DND-41 (cell line): ENCODE measurements around the gene RPUSD3.
"Not testable (repeated sequence)": the region's sequence is repeated elsewhere in the genome, so short reads cannot be mapped to it uniquely, and the experiment has no call there.

ENCODE experiments used
- ATAC-seq: fragments of 200-7000 bp; cut with Tn5 transposase; 3 replicates; pipeline ENCODE4 v1.9.1; 2021; ENCODE audit warnings: low read depth; ENCODE audit not compliant: insufficient read depth
- DNase-seq: peaks from one replicate; pipeline ENCODE4 v3.0.0-alpha.2; 2020
- H2AFZ ChIP-seq: 2 replicates; pipeline ENCODE4 v1.6.0; 2012; ENCODE audit warnings: low read depth, low read length
- H3K27ac ChIP-seq: 2 replicates; pipeline ENCODE4 v1.5.1; 2012; ENCODE audit warnings: low read length, inconsistent platforms
- H3K27me3 ChIP-seq: fragments of 200-600 bp; sonication (generic); 2 replicates; pipeline ENCODE4 v1.6.0; 2012; ENCODE audit warnings: low read length, mild to moderate bottlenecking, inconsistent platforms; ENCODE audit not compliant: insufficient read depth, poor library complexity
- H3K36me3 ChIP-seq: 2 replicates; pipeline ENCODE4 v1.5.1; 2012; ENCODE audit warnings: low read length, inconsistent platforms; ENCODE audit not compliant: insufficient read depth
- H3K4me1 ChIP-seq: 2 replicates; pipeline ENCODE4 v1.5.1; 2012; ENCODE audit warnings: mild to moderate bottlenecking, low read length; ENCODE audit not compliant: insufficient read depth
- H3K4me2 ChIP-seq: 2 replicates; pipeline ENCODE4 v1.6.0; 2012; ENCODE audit warnings: mild to moderate bottlenecking, moderate library complexity, low read length, inconsistent platforms; ENCODE audit not compliant: insufficient read depth
- H3K4me3 ChIP-seq, 2 experiments: fragments of 200-600 bp in 1 of 2; shearing (Covaris generic) in 1 of 2; 2 replicates each; pipeline ENCODE4 v1.5.1; 2012 to 2016; ENCODE audit warnings: inconsistent platforms in 2 of 2, low read length in 2 of 2, mild to moderate bottlenecking in 2 of 2, low read depth in 1 of 2, moderate library complexity in 1 of 2
- H3K79me2 ChIP-seq: 2 replicates; pipeline ENCODE4 v1.6.0; 2012; ENCODE audit warnings: low read length, inconsistent platforms; ENCODE audit not compliant: insufficient read depth
- H3K9ac ChIP-seq: 2 replicates; pipeline ENCODE4 v1.6.0; 2012; ENCODE audit warnings: low read depth, mild to moderate bottlenecking, inconsistent platforms, low read length, moderate library complexity
- H3K9me3 ChIP-seq: 2 replicates; pipeline ENCODE4 v1.5.1; 2012; ENCODE audit warnings: low read length, moderate library complexity, mild to moderate bottlenecking, inconsistent platforms; ENCODE audit not compliant: insufficient read depth, severe bottlenecking
- H4K20me1 ChIP-seq: 2 replicates; pipeline ENCODE4 v1.6.0; 2012; ENCODE audit warnings: low read length; ENCODE audit not compliant: insufficient read depth
- CTCF ChIP-seq: IDR thresholded peaks from 2 replicates; pipeline ENCODE4 v1.5.1; 2012; ENCODE audit warnings: borderline replicate concordance, low read length, moderate library complexity, mild to moderate bottlenecking; ENCODE audit not compliant: poor library complexity, severe bottlenecking; ENCODE audit errors: extremely low read depth
- EZH2 ChIP-seq: IDR thresholded peaks from 3 replicates; pipeline ENCODE4 v1.6.1; 2012; ENCODE audit warnings: borderline replicate concordance, low read depth, mild to moderate bottlenecking, moderate library complexity, low read length, inconsistent platforms; ENCODE audit not compliant: severe bottlenecking

RPUSD3 gene

GRCh38 chr3:9867106-9867505 lies 23.3 kb upstream of the RPUSD3 start:
- H3K27ac ChIP-seq: no peak overlapping the region
- TF ChIP-seq CTCF (no peak), EZH2 (no peak)
- no peaks in the 10 kb centered on the region for H3K4me1 ChIP-seq
- H3K4me3 ChIP-seq: no peak overlapping the region
- H2AFZ ChIP-seq: no peak overlapping the region
- no peaks in the 10 kb centered on the region for H3K79me2 ChIP-seq
- no peaks in the 10 kb centered on the region for H3K36me3 ChIP-seq
- H3K9me3 ChIP-seq: no peaks in the 10 kb centered on the region
- H3K27me3 ChIP-seq: no peaks in the 10 kb centered on the region
- H3K9ac ChIP-seq: no peak overlapping the region
- H4K20me1 ChIP-seq: no peaks in the 10 kb centered on the region
- ATAC-seq: no peak
- no peak for DNase-seq
- H3K4me2 ChIP-seq: no peak overlapping the region

GRCh38 chr3:9866639-9867038 lies 22.8 kb upstream of the RPUSD3 start:
- DNase-seq (no peak), ATAC-seq (no peak)
- H3K36me3 ChIP-seq: no peaks in the 10 kb centered on the region
- H3K4me3 ChIP-seq: no peak overlapping the region
- H2AFZ ChIP-seq: no peak overlapping the region
- H3K9ac ChIP-seq: no peak overlapping the region
- H3K27me3 ChIP-seq: no peaks in the 10 kb centered on the region
- no peaks in the 10 kb centered on the region for H3K4me1 ChIP-seq
- H3K27ac ChIP-seq: no peak overlapping the region
- no peak for TF ChIP-seq EZH2
- TF ChIP-seq CTCF: no peak
- no peaks in the 10 kb centered on the region for H3K79me2 ChIP-seq
- no peaks in the 10 kb centered on the region for H3K9me3 ChIP-seq
- no peak overlapping the region for H3K4me2 ChIP-seq
- no peaks in the 10 kb centered on the region for H4K20me1 ChIP-seq

- H3K4me1 ChIP-seq, H3K4me3 ChIP-seq, H3K79me2 ChIP-seq, ATAC-seq, H3K4me2 ChIP-seq, H3K9ac ChIP-seq, H3K9me3 ChIP-seq, H3K27me3 ChIP-seq, DNase-seq, H3K36me3 ChIP-seq, H3K27ac ChIP-seq, H2AFZ ChIP-seq, H4K20me1 ChIP-seq: not testable (repeated sequence)
Measured at GRCh38 chr3:9865125-9865637, 21.4 kb upstream of the RPUSD3 start.

- no peak overlapping the region for H2AFZ ChIP-seq
Measured at GRCh38 chr3:9864200-9864927, 20.6 kb upstream of the RPUSD3 start.

More at GRCh38 chr3:9864200-9864927, 20.6 kb upstream of the RPUSD3 start:
- no peaks in the 10 kb centered on the region for H3K9me3 ChIP-seq
- TF ChIP-seq CTCF: no peak
- no peak for TF ChIP-seq EZH2
- H3K27me3 ChIP-seq: no peaks in the 10 kb centered on the region
- ATAC-seq (no peak), DNase-seq (no peak)
- no peaks in the 10 kb centered on the region for H3K36me3 ChIP-seq
- H3K27ac ChIP-seq: no peak overlapping the region
- no peaks in the 10 kb centered on the region for H3K79me2 ChIP-seq
- H3K4me3 ChIP-seq: no peak overlapping the region
- no peaks in the 10 kb centered on the region for H3K4me1 ChIP-seq
- H3K9ac ChIP-seq: no peak overlapping the region
- H3K4me2 ChIP-seq: no peak overlapping the region
- H4K20me1 ChIP-seq: no peaks in the 10 kb centered on the region
